GM19328 (cell line): ENCODE measurements around the gene GLYAT.

Experiments
- ATAC-seq: cut with Tn5 transposase; IDR thresholded peaks from one replicate; pipeline ENCODE4 v1.9.1; 2021; ENCODE audit warnings: mild to moderate bottlenecking, moderate library complexity; ENCODE audit not compliant: unreplicated experiment

The GLYAT gene

DNA sequence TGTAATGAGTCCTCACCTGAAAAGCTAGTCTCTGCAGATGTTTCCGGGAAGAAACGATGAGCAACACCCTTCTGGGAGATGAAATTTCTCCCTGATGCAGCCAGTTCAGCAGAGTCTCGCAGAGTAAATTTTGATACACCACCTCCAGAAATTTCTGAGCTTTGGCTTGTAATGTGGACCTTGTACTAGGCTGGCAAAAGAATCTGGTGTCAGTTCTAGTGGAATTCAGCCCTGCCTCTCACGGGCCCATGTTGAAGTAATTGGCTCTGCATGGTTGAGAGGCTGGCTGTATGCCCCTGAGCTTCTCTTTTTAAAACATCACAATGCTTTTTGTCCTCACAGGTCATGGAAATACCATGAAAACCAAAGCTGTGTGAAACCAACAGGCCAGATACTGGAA lies at the start of gene GLYAT:
Gene GLYAT, minus strand, starts transcription at position 125 of the 400 bp plus-strand sequence. CDS start 7,447 bp downstream, outside the sequence.
- ATAC-seq, result no peak

DNA sequence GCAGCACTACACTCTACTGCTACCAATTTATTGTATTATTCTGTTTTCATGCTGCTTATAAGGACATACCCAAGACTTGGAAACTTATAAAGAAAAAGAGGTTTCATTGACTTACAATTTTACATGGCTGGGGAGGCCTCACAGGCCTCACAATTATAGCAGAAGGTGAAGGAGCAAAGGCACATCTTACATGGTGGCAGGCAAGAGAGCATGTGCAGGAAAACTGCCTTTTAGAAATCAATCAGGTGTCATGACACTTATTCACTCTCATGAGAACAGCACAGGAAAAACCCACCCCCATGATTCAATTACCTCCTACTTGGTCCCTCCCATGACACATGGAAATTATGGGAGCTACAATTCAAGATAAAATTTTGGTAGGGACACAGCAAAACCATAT lies 49.6 kb upstream of the GLYAT start:
- ATAC-seq, result no peak

GRCh38 chr11:58780578-58780977 lies 48.8 kb upstream of the GLYAT start:
- ATAC-seq, result no peak

GRCh38 chr11:58776891-58777710 lies 45.4 kb upstream of the GLYAT start:
- no peak for ATAC-seq

GRCh38 chr11:58775066-58775708 lies 43.4 kb upstream of the GLYAT start:
- ATAC-seq, result no peak

GRCh38 chr11:58774164-58774593 lies 42.4 kb upstream of the GLYAT start:
- ATAC-seq, result no peak

GRCh38 chr11:58773337-58773736 lies 41.6 kb upstream of the GLYAT start:
- ATAC-seq, result no peak

DNA sequence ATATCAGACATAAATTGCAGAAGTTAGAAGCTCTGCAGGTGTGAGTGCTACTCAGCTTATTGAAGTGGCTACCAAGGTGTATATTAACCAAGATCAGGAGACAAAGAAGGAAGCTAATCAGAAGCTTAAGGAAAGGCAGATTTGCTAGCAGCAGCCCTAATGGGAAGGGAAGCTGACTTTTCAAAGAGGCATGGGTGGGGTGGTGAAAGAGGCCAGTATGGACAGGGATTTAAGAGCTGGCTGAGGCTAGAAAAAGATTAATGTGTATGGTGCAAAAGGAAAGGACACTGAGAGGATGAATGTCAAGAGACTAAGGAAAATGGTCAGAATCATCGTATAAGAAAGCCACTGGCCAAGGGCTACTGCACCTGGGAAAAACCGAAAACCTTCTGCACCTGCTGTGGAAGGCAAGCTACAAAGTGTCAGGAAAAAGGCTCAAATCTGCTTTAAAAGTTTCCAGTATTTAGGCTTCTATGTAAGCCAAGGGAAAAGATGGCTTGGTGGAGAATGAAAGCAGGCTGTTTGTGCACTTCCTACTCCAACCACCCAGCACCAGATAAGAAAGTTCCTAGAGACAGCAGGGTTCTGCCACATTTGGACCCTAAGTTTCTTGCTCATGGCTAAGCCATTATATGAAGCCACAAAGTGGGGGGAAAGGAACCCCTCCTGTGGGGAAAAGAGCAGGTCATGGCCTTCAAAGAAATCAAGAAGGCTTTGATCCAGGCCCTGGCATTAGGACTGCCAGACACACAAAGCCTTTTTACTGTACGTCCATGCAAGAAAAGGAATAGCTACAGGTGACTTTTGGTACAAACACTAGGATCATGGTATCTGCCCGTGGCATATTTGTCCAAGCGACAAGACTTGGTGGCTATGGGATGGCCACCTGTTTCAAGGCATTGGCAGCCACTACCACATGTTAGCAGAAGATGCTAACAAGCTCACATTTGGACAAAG lies 40.9 kb upstream of the GLYAT start:
- ATAC-seq, result no peak

DNA sequence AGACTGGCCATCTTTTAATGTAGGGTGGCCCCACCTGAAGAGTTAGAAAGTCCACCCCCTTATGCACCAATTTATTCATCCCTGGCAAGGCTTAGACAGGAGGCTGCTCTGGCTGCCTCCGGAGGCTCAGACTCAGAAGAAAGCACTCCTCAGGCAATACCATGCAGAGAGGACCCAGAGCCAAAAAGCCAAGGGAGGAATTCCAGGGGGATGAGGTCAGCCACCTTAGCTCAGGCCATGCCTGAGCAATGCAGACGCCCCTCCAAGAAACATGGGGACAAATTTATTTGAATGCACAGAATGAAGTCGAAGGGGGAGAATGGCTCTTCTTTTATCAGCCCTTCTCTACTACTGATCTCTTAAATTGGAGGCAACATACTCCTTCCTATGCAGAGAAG lies 39.7 kb upstream of the GLYAT start:
- no peak for ATAC-seq

DNA sequence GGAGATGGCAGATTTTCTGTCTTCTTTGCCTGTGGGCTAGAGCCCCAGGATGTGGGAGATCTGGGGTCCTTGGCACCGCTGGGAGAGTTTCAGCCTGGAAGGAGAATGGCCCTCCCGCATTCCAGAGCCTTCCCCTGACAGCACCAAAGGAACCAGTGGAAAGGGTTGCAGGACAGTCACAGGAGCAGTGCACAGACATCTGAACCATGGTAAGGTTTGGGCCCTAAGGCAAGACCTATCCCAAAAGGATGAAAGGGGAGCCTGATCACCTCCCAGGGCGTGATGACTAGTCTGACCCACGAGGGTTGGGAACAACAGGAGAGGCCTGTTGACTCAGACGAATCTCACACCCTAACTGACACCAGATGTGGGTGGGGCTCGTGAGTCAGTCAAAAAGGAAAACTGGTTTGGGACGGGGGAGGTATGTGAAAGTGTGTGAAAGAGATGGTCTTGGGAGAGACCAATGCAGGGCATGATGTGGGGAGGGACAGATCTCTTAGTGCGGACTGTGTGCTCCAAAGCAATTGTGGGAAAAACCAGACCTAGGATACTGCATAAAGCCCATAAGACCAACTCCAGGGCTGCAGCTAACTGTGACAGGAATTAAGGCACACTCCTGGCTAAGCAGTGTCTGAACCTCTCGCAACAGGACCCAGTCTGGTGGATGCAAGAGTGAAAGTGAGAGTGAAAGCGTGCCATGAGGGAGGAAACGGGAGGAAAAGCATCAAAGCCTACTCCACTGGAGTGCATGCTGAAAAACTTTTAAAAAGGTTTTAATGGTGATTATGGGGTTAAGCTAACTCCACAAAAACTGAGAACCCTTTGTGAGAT lies 39.1 kb upstream of the GLYAT start:
- no peak for ATAC-seq

DNA sequence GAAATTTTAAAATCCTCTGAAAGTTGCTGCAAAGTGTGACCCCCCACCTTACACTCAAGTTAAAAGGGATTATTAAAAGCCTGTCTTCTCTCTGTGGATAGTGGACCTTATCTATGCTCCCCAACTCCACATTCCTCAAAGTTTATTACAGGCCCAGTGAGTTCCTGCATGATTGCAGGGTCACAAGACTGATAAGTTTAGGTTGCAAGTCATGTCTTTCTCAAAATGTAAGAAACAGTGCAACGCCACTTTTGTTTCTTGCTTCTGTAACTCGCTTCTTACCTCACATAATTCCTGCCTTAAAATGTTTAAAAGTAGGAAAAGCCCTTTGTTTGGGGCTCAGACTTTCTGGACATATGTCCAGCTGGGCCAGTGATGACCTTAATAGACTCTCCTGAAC lies 38.4 kb upstream of the GLYAT start:
- ATAC-seq, result no peak

- ATAC-seq, result no peak
These were observed 37.6 kb upstream of the GLYAT start for GRCh38 chr11:58769308-58769707.

- ATAC-seq, result no peak
These were observed 36.4 kb upstream of the GLYAT start for GRCh38 chr11:58768137-58768536.

DNA sequence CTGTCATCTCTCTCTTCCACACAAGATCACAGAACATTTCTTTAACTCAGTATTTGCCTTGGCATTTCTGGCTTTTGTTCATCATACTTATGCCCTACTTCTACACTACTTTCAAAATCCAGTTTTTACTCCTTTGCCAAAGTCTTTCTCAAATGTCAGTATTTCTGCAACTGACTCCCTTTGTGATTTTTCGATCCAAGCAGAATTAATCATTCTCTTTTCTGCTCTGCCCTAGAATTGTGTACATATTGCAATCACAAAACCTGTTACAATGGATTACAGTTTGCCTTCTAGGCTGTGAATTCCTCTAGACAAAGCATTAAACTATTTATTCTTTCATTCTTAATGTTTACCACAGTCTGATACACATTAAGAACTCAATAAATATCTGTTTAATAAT lies 33.3 kb upstream of the GLYAT start:
- no peak for ATAC-seq

GRCh38 chr11:58763120-58763490 lies 31.4 kb upstream of the GLYAT start:
- no peak for ATAC-seq

DNA sequence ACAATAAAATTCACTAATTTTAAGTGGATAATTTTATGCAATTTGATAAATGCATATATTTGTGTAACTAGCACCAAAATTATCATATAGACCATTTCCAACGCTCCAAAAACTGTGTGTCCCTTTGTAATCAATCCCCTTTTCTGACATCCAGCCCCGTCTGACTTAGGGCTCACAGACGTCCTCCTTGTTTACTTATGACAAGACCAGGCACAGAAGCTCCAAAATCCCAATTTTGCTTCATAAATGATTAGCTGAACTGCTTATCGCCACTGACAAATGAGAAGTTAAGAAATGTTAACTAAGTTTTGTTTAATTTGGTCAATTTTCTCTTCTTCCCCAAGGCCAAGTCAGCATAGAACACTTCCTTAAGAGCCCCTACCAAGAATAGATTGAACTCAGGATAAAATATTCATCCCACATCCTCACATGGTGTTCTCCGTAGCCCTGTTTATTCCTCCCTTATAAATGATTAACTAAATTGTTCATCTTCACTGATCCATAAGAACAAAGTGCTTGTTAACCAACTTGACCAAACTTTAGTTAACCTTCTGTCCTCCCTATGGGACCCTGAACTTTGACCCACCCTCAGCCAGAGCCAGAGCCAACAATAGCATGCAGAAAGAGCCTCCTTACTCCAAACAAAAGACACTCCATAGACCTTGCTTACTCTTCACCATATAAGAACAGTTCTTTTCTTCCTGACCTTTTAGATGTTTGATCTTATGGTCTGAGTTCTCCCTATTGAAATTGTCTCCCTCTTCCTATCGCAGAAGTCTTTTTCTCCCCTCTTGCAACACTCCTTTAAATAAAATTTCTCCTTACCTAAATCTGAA lies 30.8 kb upstream of the GLYAT start:
- ATAC-seq, result no peak

GRCh38 chr11:58757439-58757838 lies 25.7 kb upstream of the GLYAT start:
- no peak for ATAC-seq

DNA sequence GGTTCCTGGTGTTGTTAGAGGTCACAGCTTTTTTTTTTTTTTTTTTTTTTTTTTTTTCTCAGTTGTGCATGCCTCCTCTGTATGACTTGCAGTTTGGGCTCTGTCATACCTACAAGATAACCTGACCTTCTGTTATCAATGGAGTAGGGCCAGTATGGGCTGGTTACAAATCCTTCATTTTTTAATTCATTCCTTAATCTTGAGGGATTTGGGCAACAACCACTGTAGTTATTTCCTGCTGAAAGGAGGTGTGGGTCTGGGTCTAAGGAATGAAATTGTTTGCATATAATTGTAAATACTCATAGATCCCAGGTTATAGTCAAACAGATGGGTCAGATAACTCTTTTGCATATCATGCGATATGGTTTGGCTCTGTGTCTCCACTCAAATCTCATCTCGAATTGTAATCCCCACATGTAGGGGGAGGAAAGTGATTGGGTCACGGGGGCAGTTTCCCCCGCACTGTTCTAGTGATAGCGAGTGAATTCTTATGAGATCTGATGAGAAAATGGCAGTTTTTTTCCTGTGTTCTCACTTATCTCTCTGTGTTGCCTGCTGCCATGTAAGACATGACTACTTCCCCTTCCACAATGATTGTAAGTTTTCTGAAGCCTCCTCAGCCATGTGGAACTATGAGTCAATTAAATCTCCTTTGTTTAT lies 14.1 kb upstream of the GLYAT start:
- ATAC-seq, result no peak
